Stimulated activated CD8-positive, alpha-beta memory T cell treated with anti-CD3 and anti-CD28 coated beads, Interleukin-12 subunit alpha, Interleukin-12 subunit beta, amount 100 ng/mL, for 24 hours (primary cell): ENCODE measurements around the gene DUOXA2.
A peak's percentile ranks its signal among the peaks of the same experiment; 100 is the strongest.
"Not testable (repeated sequence)": the region's sequence is repeated elsewhere in the genome, so short reads cannot be mapped to it uniquely, and the experiment has no call there.

Experiments
- DNase-seq: peaks from one replicate; pipeline ENCODE4 v3.0.0-alpha.2; 2020; ENCODE audit errors: extremely low read depth

DUOXA2 gene

DNA sequence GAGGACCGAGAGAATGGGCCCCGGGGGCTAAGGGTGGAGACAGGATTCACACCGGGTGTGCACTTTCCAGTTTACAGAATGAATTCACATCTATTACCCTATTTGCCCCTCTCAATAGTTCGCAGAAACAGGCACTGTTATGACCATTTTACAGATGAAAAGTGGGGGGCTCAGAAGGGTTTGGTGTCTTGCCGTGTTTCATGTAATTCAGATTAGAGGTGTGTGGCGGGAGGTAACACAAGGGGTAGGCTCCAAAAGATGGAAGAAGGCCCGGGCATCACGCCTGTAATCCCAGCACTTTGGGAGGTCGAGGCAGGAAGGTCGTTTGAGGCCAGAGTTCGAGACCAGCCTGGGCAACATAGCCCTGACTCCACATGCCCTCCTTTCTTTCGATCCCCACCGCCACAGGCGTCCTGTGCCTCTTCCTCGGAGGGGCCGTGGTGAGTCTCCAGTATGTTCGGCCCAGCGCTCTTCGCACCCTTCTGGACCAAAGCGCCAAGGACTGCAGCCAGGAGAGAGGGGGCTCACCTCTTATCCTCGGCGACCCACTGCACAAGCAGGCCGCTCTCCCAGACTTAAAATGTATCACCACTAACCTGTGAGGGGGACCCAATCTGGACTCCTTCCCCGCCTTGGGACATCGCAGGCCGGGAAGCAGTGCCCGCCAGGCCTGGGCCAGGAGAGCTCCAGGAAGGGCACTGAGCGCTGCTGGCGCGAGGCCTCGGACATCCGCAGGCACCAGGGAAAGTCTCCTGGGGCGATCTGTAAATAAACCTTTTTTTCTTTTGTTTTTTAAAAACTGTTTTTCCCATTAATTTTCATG is 3.4 kb downstream of the DUOXA2 start:
- DNase-seq, result no peak

GRCh38 chr15:45118131-45118588 is 4.0 kb downstream of the DUOXA2 start:
- DNase-seq, result peak; percentile 65

DNA sequence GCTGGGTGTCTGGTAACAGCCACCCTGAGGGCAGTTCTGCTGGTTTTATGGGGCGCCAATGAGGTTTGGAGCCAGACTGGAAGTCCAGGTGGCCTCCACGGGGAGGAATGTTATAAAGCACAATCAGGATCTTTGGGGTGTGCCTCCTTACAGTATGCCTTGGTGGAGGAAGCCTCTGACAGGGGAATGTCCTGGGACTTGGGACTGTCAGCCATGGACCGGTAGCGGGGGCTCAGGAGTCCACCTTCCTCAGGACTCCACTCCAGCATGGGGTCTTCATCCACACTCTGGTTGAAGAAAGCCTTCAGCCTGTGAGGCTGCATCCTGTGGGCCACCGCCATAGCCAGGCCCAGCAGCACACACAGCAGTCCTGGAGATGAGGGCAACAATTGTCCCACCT is 4.9 kb downstream of the DUOXA2 start:
- no peak for DNase-seq

- DNase-seq, result no peak
Measured at GRCh38 chr15:45120081-45120972, 6.2 kb downstream of the DUOXA2 start.

GRCh38 chr15:45121020-45121419 is 6.9 kb downstream of the DUOXA2 start:
- no peak for DNase-seq

GRCh38 chr15:45121706-45122417 is 7.7 kb downstream of the DUOXA2 start:
- DNase-seq, result no peak

- DNase-seq, result no peak
Measured at GRCh38 chr15:45122719-45123118, 8.6 kb downstream of the DUOXA2 start.

GRCh38 chr15:45123397-45123796 is 9.3 kb downstream of the DUOXA2 start:
- no peak for DNase-seq

GRCh38 chr15:45126535-45127158 is 12.5 kb downstream of the DUOXA2 start:
- DNase-seq, result no peak

- DNase-seq, result no peak
Measured at GRCh38 chr15:45128971-45129639, 15.0 kb downstream of the DUOXA2 start.

- no peak for DNase-seq
Measured at GRCh38 chr15:45129651-45130129, 15.6 kb downstream of the DUOXA2 start, which contains the start of the genes DUOX1 and DUOXA1. Gene DUOX1, plus strand, starts transcription at chr15:45129994. Its CDS starts 1,973 bp downstream, at chr15:45131967. Gene DUOXA1, minus strand, starts transcription at chr15:45129879. Its CDS starts 6,865 bp downstream, at chr15:45123014.

- DNase-seq, result no peak
Measured at GRCh38 chr15:45130291-45131000, 16.3 kb downstream of the DUOXA2 start.

DNA sequence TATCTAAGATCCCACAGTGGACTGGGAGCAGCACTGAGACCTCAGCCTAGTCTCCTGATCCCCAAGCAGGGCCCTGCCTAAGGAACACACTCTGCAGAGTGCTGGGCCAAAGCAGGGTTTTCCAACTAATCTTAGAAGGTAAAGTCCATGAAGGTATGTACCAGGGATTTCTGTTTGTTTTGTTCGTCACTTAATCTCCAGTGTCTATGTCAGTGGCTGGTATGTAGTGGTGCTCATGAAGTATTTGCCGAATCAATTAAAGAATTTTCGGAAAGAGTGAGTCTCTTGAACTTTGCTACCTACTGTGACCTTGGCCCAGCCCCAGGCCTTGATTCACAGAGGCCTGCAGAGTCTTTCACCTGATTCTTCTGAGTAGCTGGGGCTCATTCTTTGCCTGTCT is 17.4 kb downstream of the DUOXA2 start:
- no peak for DNase-seq

- no peak for DNase-seq
Measured at GRCh38 chr15:45132844-45133560, 18.9 kb downstream of the DUOXA2 start.

- DNase-seq, result no peak
Measured at GRCh38 chr15:45133561-45133920, 19.4 kb downstream of the DUOXA2 start.

- DNase-seq, result no peak
Measured at GRCh38 chr15:45134046-45134445, 19.9 kb downstream of the DUOXA2 start.

GRCh38 chr15:45134682-45135604 is 20.8 kb downstream of the DUOXA2 start:
- no peak for DNase-seq

DNA sequence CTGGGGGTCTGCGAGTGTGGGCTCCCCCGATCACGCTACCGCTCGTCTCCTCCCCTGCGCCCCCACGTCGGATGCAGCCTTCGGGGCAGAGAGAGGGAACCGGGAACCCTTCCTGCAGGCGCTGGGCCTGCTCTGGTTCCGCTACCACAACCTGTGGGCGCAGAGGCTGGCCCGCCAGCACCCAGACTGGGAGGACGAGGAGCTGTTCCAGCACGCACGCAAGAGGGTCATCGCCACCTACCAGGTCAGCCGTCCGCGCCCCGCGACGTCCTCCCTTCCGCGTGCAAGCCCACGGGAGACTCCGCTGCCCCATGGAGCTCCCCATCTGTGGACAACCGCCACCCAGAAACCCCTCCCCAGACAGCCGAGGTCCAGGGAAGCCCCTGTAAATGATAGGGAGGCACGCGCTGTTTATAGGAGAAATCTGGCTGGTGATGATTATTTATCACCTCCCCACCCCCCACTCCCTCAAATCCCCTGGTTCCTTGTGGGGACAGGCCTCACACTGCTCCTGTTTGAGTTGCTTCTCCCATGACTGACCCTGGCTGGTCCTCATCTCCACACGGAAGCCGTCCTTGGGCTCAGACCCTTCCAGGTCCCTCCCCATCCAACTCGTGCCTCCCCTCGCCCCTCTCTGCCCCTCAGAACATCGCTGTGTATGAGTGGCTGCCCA is 21.7 kb downstream of the DUOXA2 start:
- not testable (repeated sequence) for DNase-seq
